Thoracic aorta (tissue), 2 donors: ENCODE data around the gene CNIH3. TPM values are rescaled to one million over a fixed set of nuclear protein-coding genes. Genes with fewer than 3 reads are reported as not detected.

Experiments
- ATAC-seq: fragments of 150-250 bp; one replicate; pipeline ENCODE4 v1.8.0; 2017; ENCODE audit warnings: low read depth; ENCODE audit not compliant: insufficient number of reproducible peaks, low FRiP score
- DNase-seq: peaks from one replicate; pipeline ENCODE4 v3.0.0-alpha.2; 2020; ENCODE audit warnings: low spot score
- H3K27ac ChIP-seq, 2 donors: fragments of 200-600 bp; sonication (generic); 1 replicate in 1 of 2; 2 replicates in 1 of 2; pipeline ENCODE4 v1.5.1; 2016; ENCODE audit warnings: mild to moderate bottlenecking in 2 of 2, moderate library complexity in 2 of 2
- H3K27me3 ChIP-seq: fragments of 200-600 bp; sonication (generic); replicated peaks from 2 replicates; pipeline ENCODE4 v1.6.0; 2016; ENCODE audit warnings: mild to moderate bottlenecking; ENCODE audit not compliant: insufficient read depth
- H3K36me3 ChIP-seq: fragments of 200-600 bp; sonication (generic); one replicate; pipeline ENCODE4 v1.5.1; 2016
- H3K4me1 ChIP-seq, 2 donors: fragments of 200-600 bp; sonication (generic); 1 replicate in 1 of 2; 2 replicates in 1 of 2; pipeline versions ENCODE4 v1.5.1 to v1.6.0; 2016; ENCODE audit warnings: low read depth in 2 of 2, mild to moderate bottlenecking in 1 of 2; ENCODE audit not compliant: control insufficient read depth in 1 of 2
- H3K4me3 ChIP-seq: fragments of 200-600 bp; sonication (generic); 2 replicates; pipeline ENCODE4 v1.5.1; 2016; ENCODE audit warnings: mild to moderate bottlenecking
- H3K9me3 ChIP-seq: fragments of 200-600 bp; sonication (generic); 2 replicates; pipeline ENCODE4 v1.5.1; 2016
- total RNA-seq, 2 donors: library from RNA; depleted of rRNA; stranded (reverse); fragments of >200 nt; gene quantifications; one replicate each; pipeline versions ENCODE4 v1.1.0 to v1.2.3, GENCODE V29; 2016
- TF ChIP-seq, protein P1 (sequence below): fragments of 200-600 bp; sonication (generic); IDR thresholded peaks from one replicate; pipeline ENCODE4 v1.5.1; 2019; ENCODE audit warnings: antibody characterized with exemption

The CNIH3 gene
- total RNA-seq, 2 donors from 2014 or later = 0.21 TPM; not detected in 1

DNA sequence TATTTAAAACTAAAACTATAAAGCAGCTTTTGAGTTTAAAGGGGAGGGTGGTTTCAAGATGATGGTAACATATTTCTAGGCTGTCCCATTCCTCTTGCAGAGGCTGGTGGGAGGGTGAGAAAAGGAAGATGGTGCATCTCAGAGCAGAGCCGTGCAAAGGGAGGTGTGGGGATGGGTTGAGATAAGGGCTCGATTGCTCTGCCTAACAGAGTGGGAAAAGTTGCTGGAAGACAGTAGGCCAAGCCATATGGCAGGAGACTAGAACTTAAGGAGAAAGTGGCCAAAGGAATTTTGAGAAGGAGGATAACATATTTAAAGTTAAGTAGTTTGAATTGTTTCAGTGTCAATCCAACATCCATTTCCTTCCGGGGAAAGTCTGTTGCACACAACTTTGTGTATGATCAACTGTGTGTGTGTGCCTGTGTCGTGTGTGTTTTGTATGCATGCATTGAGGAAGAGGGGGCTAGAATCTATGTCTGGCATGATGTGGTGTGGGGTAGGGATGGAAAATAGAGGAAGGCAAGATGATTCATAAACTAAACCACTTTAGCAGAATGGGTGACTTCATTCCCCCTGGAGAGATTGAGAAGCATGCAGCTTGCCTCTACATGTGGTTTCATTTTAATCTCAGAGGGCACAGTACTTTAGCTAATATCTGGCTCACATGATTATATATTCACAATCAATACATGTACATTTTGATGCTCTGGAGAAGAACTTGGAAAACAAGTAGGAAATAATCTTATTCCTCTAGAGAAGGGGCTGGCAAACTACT lies 168.3 kb downstream of the CNIH3 start:
- H3K4me3 ChIP-seq = no peak overlapping the region
- H3K27me3 ChIP-seq = no peaks in the 10 kb centered on the region
- H3K36me3 ChIP-seq = no peaks in the 10 kb centered on the region
- H3K9me3 ChIP-seq = no peaks in the 10 kb centered on the region
- no peaks in the 10 kb centered on the region for H3K4me1 ChIP-seq
- ATAC-seq (no peak), DNase-seq (no peak)
- H3K27ac ChIP-seq = no peak overlapping the region
- TF ChIP-seq, protein P1, sequence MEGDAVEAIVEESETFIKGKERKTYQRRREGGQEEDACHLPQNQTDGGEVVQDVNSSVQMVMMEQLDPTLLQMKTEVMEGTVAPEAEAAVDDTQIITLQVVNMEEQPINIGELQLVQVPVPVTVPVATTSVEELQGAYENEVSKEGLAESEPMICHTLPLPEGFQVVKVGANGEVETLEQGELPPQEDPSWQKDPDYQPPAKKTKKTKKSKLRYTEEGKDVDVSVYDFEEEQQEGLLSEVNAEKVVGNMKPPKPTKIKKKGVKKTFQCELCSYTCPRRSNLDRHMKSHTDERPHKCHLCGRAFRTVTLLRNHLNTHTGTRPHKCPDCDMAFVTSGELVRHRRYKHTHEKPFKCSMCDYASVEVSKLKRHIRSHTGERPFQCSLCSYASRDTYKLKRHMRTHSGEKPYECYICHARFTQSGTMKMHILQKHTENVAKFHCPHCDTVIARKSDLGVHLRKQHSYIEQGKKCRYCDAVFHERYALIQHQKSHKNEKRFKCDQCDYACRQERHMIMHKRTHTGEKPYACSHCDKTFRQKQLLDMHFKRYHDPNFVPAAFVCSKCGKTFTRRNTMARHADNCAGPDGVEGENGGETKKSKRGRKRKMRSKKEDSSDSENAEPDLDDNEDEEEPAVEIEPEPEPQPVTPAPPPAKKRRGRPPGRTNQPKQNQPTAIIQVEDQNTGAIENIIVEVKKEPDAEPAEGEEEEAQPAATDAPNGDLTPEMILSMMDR = no peak

DNA sequence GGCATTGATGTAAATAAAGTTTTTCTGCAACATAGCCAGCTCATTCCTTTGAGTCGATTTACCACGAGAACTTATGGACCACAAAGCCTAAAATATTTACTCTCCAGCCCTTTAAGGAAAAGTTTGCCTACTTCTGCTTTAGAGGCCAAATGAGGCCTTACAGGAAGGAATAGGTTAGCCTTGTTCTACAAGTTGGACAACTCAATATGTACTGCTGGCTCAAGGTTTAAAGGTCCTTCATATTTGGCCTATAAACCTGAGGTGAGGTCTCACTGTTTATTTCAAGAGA lies 168.9 kb downstream of the CNIH3 start:
- DNase-seq (no peak), ATAC-seq (no peak)
- no peaks in the 10 kb centered on the region for H3K4me1 ChIP-seq
- no peak overlapping the region for H3K4me3 ChIP-seq
- no peaks in the 10 kb centered on the region for H3K27me3 ChIP-seq
- H3K27ac ChIP-seq = no peak overlapping the region
- no peaks in the 10 kb centered on the region for H3K9me3 ChIP-seq
- no peaks in the 10 kb centered on the region for H3K36me3 ChIP-seq
- TF ChIP-seq, protein P1 = no peak

DNA sequence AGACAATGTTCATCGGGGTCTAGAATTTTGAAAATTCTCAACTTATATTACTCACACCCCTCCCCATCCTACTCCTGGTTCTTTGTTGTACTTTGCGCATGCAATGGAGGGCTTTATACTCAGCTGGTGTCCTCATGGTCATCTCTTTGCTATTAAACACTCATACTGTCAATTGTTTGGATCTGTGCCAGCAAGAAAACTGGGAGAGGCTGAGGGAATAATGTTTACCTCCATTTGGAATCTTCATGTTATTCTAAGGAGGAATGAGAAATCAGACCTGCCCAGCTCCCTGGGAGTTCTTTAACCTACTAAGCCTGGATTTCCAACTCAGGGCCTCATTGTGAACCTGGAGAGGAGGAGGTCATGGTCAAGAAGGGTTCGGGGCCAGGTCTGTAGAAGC lies 169.5 kb downstream of the CNIH3 start:
- TF ChIP-seq, protein P1 = no peak
- ATAC-seq = no peak
- no peak overlapping the region for H3K4me3 ChIP-seq

DNA sequence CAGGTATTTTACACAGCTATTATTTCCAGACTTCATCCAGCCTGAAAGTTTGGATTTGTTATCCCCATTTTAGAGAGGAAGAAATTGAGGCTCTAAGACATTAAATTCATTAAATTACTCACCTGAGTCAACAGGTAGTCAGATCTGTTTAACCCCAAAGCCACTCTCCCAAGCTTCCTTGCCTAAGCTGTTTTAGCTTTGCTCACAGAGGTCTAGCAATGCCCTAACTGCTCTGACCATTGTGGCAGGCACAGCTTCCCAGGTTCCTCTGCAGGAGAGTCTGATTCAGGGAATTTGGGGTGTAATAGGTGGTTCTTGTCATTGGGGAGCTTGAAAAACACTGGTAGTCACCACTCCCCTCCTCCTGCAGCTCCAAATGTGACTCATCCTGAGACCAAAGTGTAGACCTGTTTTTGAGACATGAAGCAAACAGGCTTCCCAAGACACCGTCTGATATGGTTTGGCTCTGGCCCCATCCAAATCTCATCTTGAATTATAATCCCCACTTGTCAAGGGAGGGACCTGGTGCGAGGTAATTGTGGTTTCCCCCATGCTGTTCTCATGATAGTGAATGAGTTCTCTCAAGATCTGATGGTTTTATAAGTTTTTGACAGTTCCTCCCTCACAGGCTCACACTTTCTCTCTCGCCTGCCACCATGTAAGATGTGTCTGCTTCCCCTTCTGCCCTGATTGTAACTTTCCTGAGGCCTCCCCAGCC lies 170.6 kb downstream of the CNIH3 start:
- H3K36me3 ChIP-seq = no peaks in the 10 kb centered on the region
- H3K4me3 ChIP-seq = no peak overlapping the region
- no peaks in the 10 kb centered on the region for H3K9me3 ChIP-seq
- no peak overlapping the region for H3K27ac ChIP-seq
- DNase-seq (no peak), ATAC-seq (no peak)
- no peaks in the 10 kb centered on the region for H3K4me1 ChIP-seq
- H3K27me3 ChIP-seq = no peaks in the 10 kb centered on the region
- TF ChIP-seq, protein P1 = no peak

More for the DNA sequence above, 169.5 kb downstream of the CNIH3 start:
- H3K27ac ChIP-seq = no peak overlapping the region
- no peak for DNase-seq
- no peaks in the 10 kb centered on the region for H3K4me1 ChIP-seq
- H3K9me3 ChIP-seq = no peaks in the 10 kb centered on the region
- H3K27me3 ChIP-seq = no peaks in the 10 kb centered on the region
- no peaks in the 10 kb centered on the region for H3K36me3 ChIP-seq

DNA sequence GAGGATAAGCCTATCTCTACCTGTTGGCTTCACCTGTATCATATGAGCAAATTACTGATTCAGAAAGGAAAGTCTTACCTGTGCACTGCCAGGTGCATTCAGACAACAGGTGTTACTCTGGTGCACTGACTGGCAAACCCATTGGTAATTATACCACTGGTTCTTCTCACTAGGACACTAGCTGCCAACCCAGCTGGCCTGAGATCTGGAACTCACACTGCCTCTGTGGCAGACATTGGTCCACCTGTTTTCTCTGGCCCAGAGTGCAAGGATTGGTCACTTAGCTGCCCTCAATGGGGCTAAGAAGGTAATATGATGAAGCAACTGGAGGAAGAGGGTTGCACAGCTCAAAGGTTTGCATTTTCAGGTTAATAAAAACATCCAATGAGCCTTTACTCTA lies 173.2 kb downstream of the CNIH3 start:
- no peak for DNase-seq
- Histone ChIP-seq H3K4me3 (no peak overlapping the region), H3K4me1 (no peaks in the 10 kb centered on the region), H3K9me3 (no peaks in the 10 kb centered on the region), H3K27ac (no peak overlapping the region), H3K36me3 (no peaks in the 10 kb centered on the region), H3K27me3 (no peaks in the 10 kb centered on the region)
- no peak for ATAC-seq
- TF ChIP-seq, protein P1 = no peak

Other genes starting within 250 kb of the CNIH3 start
- gene WDR26, start 181.5 kb upstream of the CNIH3 start, total RNA-seq = 10 to 100 TPM; 71.5 to 85.9 TPM